Measurements from ENCODE around the gene DNAJC2.

DNA sequence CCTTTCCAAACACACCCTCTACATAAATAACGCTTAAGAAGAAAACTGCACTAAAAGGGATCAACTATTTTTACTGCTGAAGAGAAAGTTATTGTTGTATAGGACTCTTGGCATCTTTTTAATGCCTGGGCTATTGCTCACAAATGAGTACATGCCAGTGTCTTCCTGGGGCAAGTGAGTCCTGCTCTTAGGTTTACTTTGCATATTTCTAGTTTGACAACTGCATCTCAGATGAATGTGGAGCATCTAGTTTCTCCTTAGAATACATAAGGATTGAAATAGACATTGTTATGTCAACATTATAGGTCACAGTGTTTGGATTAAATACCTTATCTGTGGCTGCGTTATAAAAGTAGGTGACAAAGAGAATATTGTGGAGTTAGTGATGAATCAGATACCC is 47.4 kb upstream of the DNAJC2 start:
- TF ChIP-seq, protein P1, sequence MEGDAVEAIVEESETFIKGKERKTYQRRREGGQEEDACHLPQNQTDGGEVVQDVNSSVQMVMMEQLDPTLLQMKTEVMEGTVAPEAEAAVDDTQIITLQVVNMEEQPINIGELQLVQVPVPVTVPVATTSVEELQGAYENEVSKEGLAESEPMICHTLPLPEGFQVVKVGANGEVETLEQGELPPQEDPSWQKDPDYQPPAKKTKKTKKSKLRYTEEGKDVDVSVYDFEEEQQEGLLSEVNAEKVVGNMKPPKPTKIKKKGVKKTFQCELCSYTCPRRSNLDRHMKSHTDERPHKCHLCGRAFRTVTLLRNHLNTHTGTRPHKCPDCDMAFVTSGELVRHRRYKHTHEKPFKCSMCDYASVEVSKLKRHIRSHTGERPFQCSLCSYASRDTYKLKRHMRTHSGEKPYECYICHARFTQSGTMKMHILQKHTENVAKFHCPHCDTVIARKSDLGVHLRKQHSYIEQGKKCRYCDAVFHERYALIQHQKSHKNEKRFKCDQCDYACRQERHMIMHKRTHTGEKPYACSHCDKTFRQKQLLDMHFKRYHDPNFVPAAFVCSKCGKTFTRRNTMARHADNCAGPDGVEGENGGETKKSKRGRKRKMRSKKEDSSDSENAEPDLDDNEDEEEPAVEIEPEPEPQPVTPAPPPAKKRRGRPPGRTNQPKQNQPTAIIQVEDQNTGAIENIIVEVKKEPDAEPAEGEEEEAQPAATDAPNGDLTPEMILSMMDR (IDR thresholded peaks at IDR 0.05) = no peak
- no peak for TF ChIP-seq POLR2A (IDR thresholded peaks at IDR 0.05)

Data from thyroid gland (tissue), 4 donors.